GM04504 (cell line): Measurements from ENCODE around the gene BTBD9.

Source experiments
- DNase-seq: peaks from one replicate; pipeline ENCODE4 v3.0.0-alpha.2; 2012; ENCODE audit warnings: low read depth

Gene BTBD9

DNA sequence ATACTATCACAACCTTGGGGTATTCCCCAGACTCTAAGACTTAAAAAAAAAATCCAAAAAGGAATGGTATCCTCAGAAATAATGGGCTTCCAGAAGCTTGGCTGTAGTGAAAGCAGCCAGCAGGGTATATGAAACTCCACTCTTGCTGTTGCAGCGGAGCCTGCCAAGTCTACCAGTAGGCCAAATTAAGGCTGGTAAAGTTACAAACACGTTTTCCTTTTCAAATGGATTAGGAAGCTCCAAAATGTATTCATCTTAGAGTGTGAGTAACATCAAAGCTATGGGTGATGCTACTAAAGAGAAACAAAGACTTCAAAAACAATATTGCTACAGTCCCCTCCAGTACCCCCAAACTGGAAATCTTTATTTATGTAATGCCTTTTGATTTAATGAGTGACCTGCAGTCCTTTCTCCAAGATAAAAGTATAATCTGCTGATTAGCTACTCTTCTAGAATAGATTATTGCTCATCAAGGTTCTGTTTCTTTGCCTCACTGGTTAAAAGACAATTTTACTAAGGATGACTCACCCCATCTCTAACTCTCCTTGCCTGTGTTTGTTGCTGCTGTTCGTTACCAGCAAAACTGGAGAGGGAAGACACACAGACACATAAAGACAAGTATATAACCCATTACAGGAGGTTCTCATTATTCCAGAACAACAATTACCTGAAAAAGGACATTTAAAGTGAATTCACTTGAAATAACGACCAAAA, 84.9 kb downstream of the BTBD9 start:
- DNase-seq, result peak; percentile 19

DNA sequence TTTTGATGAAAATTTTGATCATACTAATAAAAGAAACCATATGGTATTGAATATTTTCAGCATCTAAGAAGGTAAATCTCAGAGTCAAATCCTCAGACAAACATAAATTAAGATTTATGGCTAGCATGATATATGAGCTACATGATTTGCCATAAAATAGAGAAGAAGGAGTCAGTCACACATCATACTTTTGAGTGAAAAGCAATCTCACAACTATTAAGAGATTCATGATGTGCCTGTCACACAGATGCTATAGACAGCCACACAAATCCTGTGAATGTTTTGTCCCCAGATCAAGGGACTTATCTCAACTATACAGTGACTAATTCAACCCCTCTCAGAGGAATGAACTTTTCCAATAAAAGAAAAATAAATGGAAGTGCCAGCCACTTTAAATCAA, 85.7 kb downstream of the BTBD9 start:
- DNase-seq, result no peak

DNA sequence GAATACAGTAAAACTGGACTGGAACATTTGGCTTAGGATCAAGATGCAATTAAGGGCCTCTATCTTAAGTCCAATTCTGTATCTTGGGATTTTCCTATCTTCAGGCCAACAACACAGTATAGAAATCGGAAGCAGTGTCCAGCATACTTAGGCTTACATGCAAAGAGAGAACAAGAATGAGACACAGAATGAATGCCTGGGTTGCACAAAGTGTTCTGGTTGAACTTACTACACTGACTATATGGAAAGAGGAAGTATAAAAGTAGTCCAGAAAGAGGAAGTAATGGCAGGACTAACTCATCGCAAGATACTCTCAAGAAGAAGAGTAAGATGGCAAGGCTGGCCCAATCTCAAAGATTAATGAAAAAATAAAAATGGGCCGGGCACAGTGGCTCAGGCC, 87.6 kb downstream of the BTBD9 start:
- DNase-seq, result no peak

DNA sequence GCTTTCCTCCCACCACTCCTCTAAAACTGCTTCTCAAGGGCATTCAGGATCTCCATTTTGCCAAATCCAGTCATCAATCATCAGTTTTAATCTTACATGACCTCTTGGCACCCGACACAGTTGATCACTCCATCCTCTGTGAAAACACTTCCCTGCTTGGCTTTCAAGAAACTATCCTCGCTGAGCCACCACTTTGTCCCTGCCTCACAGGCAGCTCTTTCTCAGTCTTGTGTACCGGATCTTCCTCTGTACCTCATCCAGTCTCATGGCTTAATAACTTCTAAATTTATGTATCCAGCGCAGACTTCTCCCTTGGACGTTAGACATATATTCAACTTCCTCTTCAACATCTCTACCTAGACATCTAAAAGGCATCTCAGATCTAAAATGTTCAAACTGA, 89.9 kb downstream of the BTBD9 start:
- no peak for DNase-seq

GRCh38 chr6:38549180-38549579, 90.5 kb downstream of the BTBD9 start:
- DNase-seq, result no peak

GRCh38 chr6:38543022-38543421, 96.7 kb downstream of the BTBD9 start:
- DNase-seq, result no peak

GRCh38 chr6:38542031-38542430, 97.7 kb downstream of the BTBD9 start:
- no peak for DNase-seq

DNA sequence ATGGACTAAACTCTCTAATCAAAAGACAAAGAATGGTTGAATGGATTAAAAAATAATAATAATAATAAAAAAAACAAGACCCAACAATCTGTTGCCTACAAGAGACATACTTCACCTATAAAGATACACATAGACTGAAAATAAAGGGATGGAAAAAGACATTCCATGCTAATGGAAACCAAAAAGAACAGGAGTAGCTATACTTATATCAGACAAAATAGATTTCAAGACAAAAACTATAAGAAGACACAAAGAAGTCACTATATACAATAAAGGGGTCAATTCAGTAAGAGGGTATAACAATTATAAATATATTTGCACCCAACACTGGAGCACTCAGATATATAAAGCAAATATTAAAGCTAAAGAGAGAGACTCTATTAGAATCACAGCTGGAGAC, 106.7 kb downstream of the BTBD9 start:
- no peak for DNase-seq

GRCh38 chr6:38531134-38531533, 108.6 kb downstream of the BTBD9 start:
- DNase-seq, result no peak

DNA sequence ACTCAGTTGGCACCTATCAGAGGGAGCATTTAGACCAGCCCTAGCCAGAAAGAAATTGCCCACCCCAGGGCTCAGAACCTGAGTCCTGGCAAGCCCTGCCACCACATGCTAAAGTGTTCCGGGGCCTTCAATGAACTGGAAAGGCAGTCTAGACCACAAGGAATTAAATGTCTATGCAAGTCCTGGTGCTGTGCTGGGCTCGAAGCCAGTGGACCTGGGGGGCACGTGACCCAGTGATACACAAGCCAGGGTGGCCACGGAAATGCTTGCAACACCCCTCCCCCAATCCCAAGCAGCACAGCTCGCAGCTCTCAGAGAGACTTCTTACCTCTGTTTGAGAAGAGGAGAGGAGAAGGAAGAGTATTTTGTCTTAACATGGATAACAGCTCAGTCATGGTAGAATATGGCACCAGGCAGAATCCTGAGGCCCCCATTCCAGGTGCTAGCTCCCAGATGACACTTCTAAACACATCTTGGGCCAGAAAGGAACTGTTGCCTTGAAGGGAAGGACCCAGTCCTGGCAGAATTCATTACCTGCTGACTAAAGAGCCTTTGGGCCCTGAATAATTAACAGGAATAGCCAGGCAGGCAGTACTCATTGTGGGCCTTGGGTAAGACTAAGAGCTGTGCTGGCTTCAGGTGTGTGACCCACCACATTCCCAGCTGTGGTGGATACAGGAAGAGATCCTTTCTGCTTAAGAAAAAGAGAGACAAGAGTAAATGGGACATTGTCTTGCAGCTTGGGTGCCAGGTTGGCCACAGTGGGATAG, 111.3 kb downstream of the BTBD9 start:
- DNase-seq, result no peak

DNA sequence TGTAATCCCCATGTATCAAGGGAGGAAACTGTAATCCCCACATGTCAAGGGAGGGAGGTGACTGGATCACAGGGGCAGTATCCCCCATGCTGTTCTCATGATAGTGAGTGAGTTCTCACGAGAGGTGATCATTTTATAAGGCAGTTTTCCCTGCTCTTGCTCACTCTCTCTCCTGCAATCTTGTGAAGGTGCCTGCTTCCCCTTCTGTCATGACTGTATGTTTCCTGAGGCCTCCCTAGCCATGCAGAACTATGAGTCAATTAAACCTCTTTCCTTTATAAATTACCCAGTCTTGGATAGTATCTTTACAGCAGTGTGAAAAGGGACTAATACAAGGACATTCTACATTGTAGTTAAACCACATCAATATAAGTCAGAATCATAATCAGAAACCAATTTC, 112.4 kb downstream of the BTBD9 start:
- DNase-seq, result no peak

DNA sequence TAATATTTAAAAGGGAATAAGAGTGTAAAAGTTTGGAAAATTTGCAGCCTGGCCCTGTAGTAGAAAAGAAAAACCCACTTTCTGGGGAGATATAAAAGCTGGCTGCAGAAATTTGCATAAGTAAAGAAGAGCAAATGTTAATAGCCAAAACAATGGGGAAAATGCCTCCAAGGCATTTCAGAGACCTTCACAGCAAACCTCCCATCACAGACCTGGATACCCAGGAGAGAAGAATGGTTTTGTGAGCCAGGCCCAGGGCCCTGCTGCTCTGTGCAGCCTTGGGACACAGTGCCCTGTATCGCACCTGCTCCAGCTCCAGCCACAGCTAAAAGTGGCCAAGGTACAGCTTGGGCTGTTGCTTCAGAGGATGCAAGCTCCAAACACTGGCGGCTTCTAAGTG, 113.8 kb downstream of the BTBD9 start:
- no peak for DNase-seq

DNA sequence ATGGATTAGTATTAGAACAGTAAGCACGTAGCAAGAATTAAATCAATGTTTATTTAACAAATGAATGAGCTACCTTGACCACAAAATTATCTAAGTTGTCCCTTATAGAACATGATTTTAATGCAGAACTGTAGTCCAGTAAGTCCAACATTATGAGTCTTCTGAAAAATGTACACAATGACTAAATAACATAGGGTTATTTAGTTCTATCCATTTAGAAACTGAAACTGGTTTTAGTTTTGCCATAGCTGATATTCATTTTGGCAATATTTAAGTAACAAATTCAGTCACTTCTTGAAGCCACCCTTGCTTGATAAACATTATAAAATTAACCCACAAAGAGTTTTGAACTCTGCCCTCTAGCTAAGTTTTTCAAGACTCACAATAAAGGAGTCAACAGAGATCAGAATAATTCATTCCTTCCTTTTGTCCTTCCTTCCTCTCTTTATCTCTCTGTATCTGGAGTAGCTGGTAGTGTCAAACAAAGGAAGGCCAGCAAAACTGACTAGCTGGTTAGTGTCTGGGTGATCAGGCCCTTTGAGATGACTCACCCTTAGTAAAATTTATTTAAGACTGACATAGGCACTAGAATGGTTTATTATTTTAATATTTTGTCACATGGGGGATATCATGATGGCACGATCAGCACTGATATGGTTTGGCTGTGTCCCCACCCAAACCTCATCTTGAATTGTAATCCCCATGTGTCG, 115.1 kb downstream of the BTBD9 start:
- no peak for DNase-seq

GRCh38 chr6:38522322-38522721, 117.4 kb downstream of the BTBD9 start:
- DNase-seq, result no peak

- DNase-seq, result no peak
Observed at GRCh38 chr6:38518511-38519304, 121.0 kb downstream of the BTBD9 start.

DNA sequence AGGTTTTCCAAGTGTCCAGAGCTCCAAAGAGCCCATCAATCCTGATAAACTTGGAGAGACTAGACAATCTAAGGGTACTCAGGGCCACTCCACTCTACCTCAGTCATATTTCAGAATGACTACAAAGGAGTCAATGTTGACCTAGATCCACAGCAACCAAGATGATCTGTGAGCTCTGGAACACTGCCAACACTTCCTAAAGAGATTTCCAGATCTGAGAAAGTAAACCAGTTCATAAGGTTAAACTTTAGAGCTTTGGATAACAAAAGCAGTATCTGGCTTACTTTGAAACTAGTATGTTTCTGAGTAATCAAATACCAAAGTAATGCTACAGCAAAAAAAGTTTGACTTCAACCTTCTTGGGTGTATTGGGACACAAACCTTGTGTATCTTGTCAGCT, 122.7 kb downstream of the BTBD9 start:
- no peak for DNase-seq

GRCh38 chr6:38514399-38514798, 125.3 kb downstream of the BTBD9 start:
- DNase-seq, result no peak

DNA sequence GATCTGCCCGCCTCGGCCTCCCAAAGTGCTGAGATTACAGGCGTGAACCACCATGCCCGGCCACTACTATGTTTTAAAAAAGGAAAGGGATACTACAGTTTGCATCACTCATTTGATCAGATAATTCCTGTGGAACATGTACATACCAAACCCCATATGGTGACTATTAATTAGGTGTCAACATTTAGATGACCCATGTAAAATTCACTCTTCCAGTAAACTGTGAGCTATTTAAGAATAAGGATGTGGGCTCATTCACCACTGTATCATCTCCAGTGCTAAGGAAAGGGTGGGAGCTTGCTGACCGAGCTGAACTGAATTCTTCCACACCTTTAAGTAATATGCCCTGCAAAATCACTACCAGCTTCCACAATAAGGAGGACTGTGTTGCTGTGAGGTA, 127.5 kb downstream of the BTBD9 start:
- no peak for DNase-seq

- no peak for DNase-seq
Observed at GRCh38 chr6:38510205-38510604, 129.5 kb downstream of the BTBD9 start.

DNA sequence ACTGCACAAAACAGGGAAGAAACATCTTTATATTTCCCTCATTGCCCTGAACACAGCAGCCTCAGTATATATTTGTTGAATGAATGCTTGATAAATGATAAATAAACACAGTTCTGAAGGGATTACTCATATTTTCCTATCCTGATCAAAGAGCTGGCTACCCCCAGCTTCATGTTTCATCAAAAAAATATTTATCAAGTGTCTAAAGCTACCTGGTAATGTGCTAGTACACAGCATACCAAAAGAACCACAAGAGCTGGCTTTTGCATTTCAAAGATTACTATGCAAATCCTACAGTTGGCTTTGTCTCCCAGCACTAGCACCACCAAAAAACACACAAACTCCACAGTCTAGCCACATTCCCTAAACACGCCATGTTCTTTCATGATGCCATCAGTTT, 130.0 kb downstream of the BTBD9 start:
- no peak for DNase-seq

- DNase-seq, result no peak
Observed at GRCh38 chr6:38508894-38509293, 130.8 kb downstream of the BTBD9 start.

DNA sequence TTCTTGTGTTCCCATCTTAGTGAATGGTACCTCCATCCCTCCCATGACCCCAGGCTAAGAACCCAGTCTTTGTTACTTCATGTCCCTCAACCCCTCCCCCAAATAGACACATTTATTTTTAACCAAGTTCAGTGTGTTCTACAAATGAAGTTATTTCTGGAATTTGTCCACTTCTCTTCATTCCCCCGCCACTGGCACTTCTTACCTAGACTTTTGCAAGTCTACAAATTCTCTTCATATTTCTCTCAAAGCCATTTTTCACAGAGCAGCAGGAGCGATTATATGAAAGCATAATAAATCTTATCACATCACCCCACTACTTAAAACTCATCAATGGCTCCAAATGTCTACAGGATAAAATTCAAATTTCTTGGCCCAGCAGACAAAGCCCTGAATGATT, 131.4 kb downstream of the BTBD9 start:
- DNase-seq, result no peak
